Measurements from ENCODE around the gene UBE2I. TPM values are rescaled to one million over a fixed set of nuclear protein-coding genes. Genes with fewer than 3 reads are reported as not detected.

Gene UBE2I
- total and polyA plus RNA-seq, 2 donors (not counting 1 experiment from before 2014, with no cell fraction given), result 152 to 265 TPM

- intact Hi-C loops (cut with micrococcal nuclease), result no loop called here
- POLR2A ChIA-PET, result no interaction called here
- ATAC-seq (ENCODE audit: low read depth), result no peak
- no peak for TF ChIP-seq EZH2 (IDR thresholded peaks at IDR 0.05; ENCODE audit: borderline replicate concordance, insufficient read depth, low read depth, low read length, poor library complexity, severe bottlenecking)
- TF ChIP-seq CTCF (IDR thresholded peaks at IDR 0.05), result no peak
- Histone ChIP-seq H3K9me3 (ENCODE audit: control extremely low read depth in 1 of 3, control insufficient read depth in 2 of 3, insufficient read depth in 1 of 3, low read length in 2 of 3) (peaks cover 0 to 8% (median 0%) of the 10 kb centered on the region in 3 donors), H3K4me3 (ENCODE audit: control extremely low read depth in 1 of 5, extremely low read depth in 1 of 5, insufficient read depth in 1 of 5, low read depth in 2 of 5, low read length in 4 of 5) (no peak overlapping the region), H3K4me2 (replicated peaks; ENCODE audit: low read depth, low read length, poor library complexity, severe bottlenecking) (no peak overlapping the region), H4K20me1 (ENCODE audit: control insufficient read depth, insufficient read depth, low read length, poor library complexity, severe bottlenecking) (no peaks in the 10 kb centered on the region), H3K27ac (ENCODE audit: low read length in 2 of 2) (no peak overlapping the region), H3K9ac (ENCODE audit: low read length) (no peak overlapping the region), H3K4me1 (ENCODE audit: control insufficient read depth in 2 of 2, insufficient read depth in 2 of 2, low read length in 2 of 2) (peaks cover 6 to 8% of the 10 kb centered on the region in 2 donors), H3K27me3 (replicated peaks in 1 of 4; ENCODE audit: control extremely low read depth in 1 of 4, control insufficient read depth in 3 of 4, insufficient read depth in 4 of 4, low read length in 3 of 4) (peaks cover 0 to 55% (median 12%) of the 10 kb centered on the region in 4 experiments), H3K36me3 (replicated peaks in 1 of 2; ENCODE audit: control extremely low read depth in 1 of 2, control insufficient read depth in 1 of 2, extremely low read depth in 1 of 2, insufficient read depth in 2 of 2, low read length in 1 of 2) (no peaks in the 10 kb centered on the region), H2AFZ (ENCODE audit: insufficient read depth, low read depth, low read length, poor library complexity, severe bottlenecking) (no peak overlapping the region), H3K79me2 (ENCODE audit: control insufficient read depth, insufficient read depth, low read length) (no peaks in the 10 kb centered on the region)
- Mint-ChIP-seq H3K4me1 (peaks cover 4% of the 10 kb centered on the region), H3K4me3 (no peak overlapping the region), H3K9me3 (ENCODE audit: insufficient read depth) (peaks cover 5% of the 10 kb centered on the region), H3K27ac (no peak overlapping the region), H3K27me3 (peaks cover 18% of the 10 kb centered on the region)
- DNase-seq, result no peak
- CTCF ChIA-PET, result no interaction called here
- 90% methylated on average over 30 of the region's 32 CpGs for WGBS (ENCODE audit: insufficient coverage)
These were observed 47.1 kb upstream of the UBE2I start for GRCh38 chr16:1262210-1262845.

- no peak for DNase-seq
- Histone ChIP-seq H3K79me2 (ENCODE audit: control insufficient read depth, insufficient read depth, low read length) (no peaks in the 10 kb centered on the region), H3K4me3 (ENCODE audit: control extremely low read depth in 1 of 5, extremely low read depth in 1 of 5, insufficient read depth in 1 of 5, low read depth in 2 of 5, low read length in 4 of 5) (no peak overlapping the region), H3K27me3 (replicated peaks in 1 of 4; ENCODE audit: control extremely low read depth in 1 of 4, control insufficient read depth in 3 of 4, insufficient read depth in 4 of 4, low read length in 3 of 4) (peaks cover 0 to 50% (median 12%) of the 10 kb centered on the region in 4 experiments), H4K20me1 (ENCODE audit: control insufficient read depth, insufficient read depth, low read length, poor library complexity, severe bottlenecking) (no peaks in the 10 kb centered on the region), H3K36me3 (replicated peaks in 1 of 2; ENCODE audit: control extremely low read depth in 1 of 2, control insufficient read depth in 1 of 2, extremely low read depth in 1 of 2, insufficient read depth in 2 of 2, low read length in 1 of 2) (no peaks in the 10 kb centered on the region), H3K9me3 (ENCODE audit: control extremely low read depth in 1 of 3, control insufficient read depth in 2 of 3, insufficient read depth in 1 of 3, low read length in 2 of 3) (peaks cover 0 to 4% (median 0%) of the 10 kb centered on the region in 3 donors), H2AFZ (ENCODE audit: insufficient read depth, low read depth, low read length, poor library complexity, severe bottlenecking) (no peak overlapping the region), H3K9ac (ENCODE audit: low read length) (no peak overlapping the region), H3K4me2 (replicated peaks; ENCODE audit: low read depth, low read length, poor library complexity, severe bottlenecking) (no peak overlapping the region), H3K27ac (ENCODE audit: low read length in 2 of 2) (no peak overlapping the region), H3K4me1 (ENCODE audit: control insufficient read depth in 2 of 2, insufficient read depth in 2 of 2, low read length in 2 of 2) (peaks cover 6 to 8% of the 10 kb centered on the region in 2 donors)
- Mint-ChIP-seq H3K27me3 (peaks cover 17% of the 10 kb centered on the region), H3K27ac (no peak overlapping the region), H3K4me1 (peaks cover 4% of the 10 kb centered on the region), H3K9me3 (ENCODE audit: insufficient read depth) (peaks cover 5% of the 10 kb centered on the region), H3K4me3 (no peak overlapping the region)
- no peak for ATAC-seq (ENCODE audit: low read depth)
- CTCF ChIA-PET, result no interaction called here
- POLR2A ChIA-PET, result no interaction called here
- WGBS (ENCODE audit: insufficient coverage), result 90% methylated on average over 9 of the region's 9 CpGs
- intact Hi-C loops (cut with micrococcal nuclease), result no loop called here
- TF ChIP-seq CTCF (IDR thresholded peaks at IDR 0.05), result no peak
These were observed 46.6 kb upstream of the UBE2I start for GRCh38 chr16:1262846-1263221.

Measured in B cell (primary cell).